ENCODE measurements around the gene OSBPL5. TPM values are rescaled to one million over a fixed set of nuclear protein-coding genes. Genes with fewer than 3 reads are reported as not detected.

OSBPL5 gene
- total and polyA plus RNA-seq, 2 of the 4 experiments (the other 2 are of a cell fraction) = 14.9 to 22.3 TPM

DNA sequence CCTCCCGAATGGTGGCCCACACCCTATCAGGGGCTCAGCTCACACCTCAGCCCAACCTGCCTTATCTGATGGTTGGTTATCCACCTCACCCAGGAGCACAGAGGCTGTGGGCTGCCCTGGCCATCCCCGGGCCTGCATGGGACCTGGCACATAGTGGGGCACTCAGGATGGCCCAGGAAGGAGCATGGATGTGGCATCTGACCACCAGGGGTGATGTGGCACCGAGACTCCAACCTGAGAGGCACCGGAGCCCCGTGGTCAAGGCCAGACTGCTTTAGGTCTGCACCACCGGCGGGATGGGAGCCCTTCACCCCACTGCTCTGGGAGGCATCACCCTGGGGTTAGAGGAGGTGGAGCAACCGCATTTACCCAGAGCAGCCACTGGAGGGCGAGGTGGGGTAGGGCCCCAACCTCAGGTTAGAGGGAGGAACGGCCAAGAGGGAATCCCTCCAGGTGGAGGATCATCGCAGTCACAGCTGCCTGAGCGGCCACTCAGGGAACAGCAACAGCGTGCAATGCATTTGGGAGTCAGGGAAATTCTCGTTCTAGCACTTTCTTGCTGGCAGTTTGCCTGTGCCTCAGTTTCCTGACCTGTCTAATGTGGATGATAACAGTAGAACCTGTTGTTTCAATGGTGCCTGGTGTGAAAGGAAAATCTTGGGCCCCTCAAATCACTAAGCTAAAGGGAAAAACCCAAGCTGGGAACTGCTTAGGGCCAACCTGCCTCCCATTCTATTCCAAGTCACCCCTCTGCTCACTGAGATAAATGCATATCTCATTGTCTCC lies 55.0 kb downstream of the OSBPL5 start:
- H3K14ac ChIP-seq (replicated peaks; ENCODE audit: low read depth, low read length) = no peak overlapping the region
- no peak overlapping the region for H3K23ac ChIP-seq (ENCODE audit: low read depth, low read length)
- H4K20me1 ChIP-seq (ENCODE audit: insufficient read depth, low read length) = no peaks in the 10 kb centered on the region; the same call in 1 of the 2 replicates
- no peak overlapping the region for H2BK120ac ChIP-seq (ENCODE audit: low read depth, low read length)
- no peak overlapping the region for H4K91ac ChIP-seq (ENCODE audit: insufficient read depth, low read depth, low read length)
- H3K27ac ChIP-seq (ENCODE audit: insufficient read depth, low read length) = no peak overlapping the region
- peaks cover 32% of the 10 kb centered on the region for H3K36me3 ChIP-seq (ENCODE audit: control insufficient read depth, insufficient read depth, low read length)
- 74% methylated on average over 4 of the region's 14 CpGs; no CpG with 5 or more reads in 1 of the 2 experiments for WGBS, 2 experiments (ENCODE audit: extremely low coverage in 2 of 2, insufficient read length in 1 of 2)
- H3K9me1 ChIP-seq (ENCODE audit: insufficient read depth, low read length) = peaks cover 3% of the 10 kb centered on the region; the same call in 1 of the 2 replicates
- ChIA-PET CTCF (interaction anchor here (0.6 to 1.5 kb wide), 2 partner anchors 8 to 12 kb away, joined by 3 read pairs; no protein-coding TSS in a partner anchor), POLR2A (ENCODE audit: unreplicated experiment) (no interaction called here)
- no peak overlapping the region for H3K9ac ChIP-seq (ENCODE audit: low read depth, low read length)
- H2BK5ac ChIP-seq (ENCODE audit: low read depth, low read length, poor library complexity, severe bottlenecking) = no peak overlapping the region
- H2AK9ac ChIP-seq (replicated peaks; ENCODE audit: low read depth, low read length, poor library complexity) = peak overlapping the region; percentile 5
- no peak overlapping the region for H3K4ac ChIP-seq (ENCODE audit: low read depth, low read length)
- H2AK5ac ChIP-seq (ENCODE audit: low read depth, low read length) = no peak overlapping the region
- no peak overlapping the region for H2AFZ ChIP-seq (replicated peaks; ENCODE audit: low read length, poor library complexity)
- no TSS peak for BruUV-seq (replicated peaks)
- no peak overlapping the region for H4K5ac ChIP-seq (ENCODE audit: low read depth, low read length)
- no peak overlapping the region for H2BK15ac ChIP-seq (ENCODE audit: low read depth, low read length)
- in situ Hi-C loops (cut with MboI; ENCODE audit: low sequenced_read_pairs) (no loop called here), dilution Hi-C loops (cut with HindIII; ENCODE audit: low sequenced_read_pairs, unreplicated experiment) (no loop called here), intact Hi-C loops (cut with micrococcal nuclease) (loop anchor here (1.0 kb wide), 1 partner anchor 107 kb away; no protein-coding TSS in a partner anchor)
- H3K9me3 ChIP-seq (ENCODE audit: control insufficient read depth, insufficient read depth, low read length) = no peaks in the 10 kb centered on the region
- H3K56ac ChIP-seq (ENCODE audit: extremely low read depth, insufficient read depth, low read length) = no peak overlapping the region
- H3K4me3 ChIP-seq (ENCODE audit: insufficient read depth, low read depth, low read length) = no peak overlapping the region
- H3K27me3 ChIP-seq (ENCODE audit: control insufficient read depth, insufficient read depth, low read length) = no peaks in the 10 kb centered on the region
- no peak overlapping the region for H3K18ac ChIP-seq (ENCODE audit: low read depth, low read length)
- ATAC-seq (ENCODE audit: low read depth) (peak; percentile 80), DNase-seq (no peak)
- H3K4me1 ChIP-seq (ENCODE audit: control insufficient read depth, insufficient read depth, low read length) = peaks cover 2% of the 10 kb centered on the region; the same call in 1 of the 2 replicates
- no peak overlapping the region for H3K4me2 ChIP-seq (ENCODE audit: low read depth, low read length)
- TF ChIP-seq BHLHE40 (IDR thresholded peaks at IDR 0.05; ENCODE audit: low read depth, low read length) = no peak
- TF ChIP-seq RAD21 (IDR thresholded peaks at IDR 0.05; ENCODE audit: low read length) = peak; percentile 67
- peak; percentile 62 for TF ChIP-seq SMC3 (IDR thresholded peaks at IDR 0.05; ENCODE audit: low read depth, low read length)
- no peak; the same call in 1 of the 2 replicates for TF ChIP-seq MAZ (IDR thresholded peaks at IDR 0.05; ENCODE audit: borderline replicate concordance, low read depth, low read length)
- TF ChIP-seq NFE2L2 (IDR thresholded peaks at IDR 0.05; ENCODE audit: low read depth, low read length) = no peak
- TF ChIP-seq, protein P1, sequence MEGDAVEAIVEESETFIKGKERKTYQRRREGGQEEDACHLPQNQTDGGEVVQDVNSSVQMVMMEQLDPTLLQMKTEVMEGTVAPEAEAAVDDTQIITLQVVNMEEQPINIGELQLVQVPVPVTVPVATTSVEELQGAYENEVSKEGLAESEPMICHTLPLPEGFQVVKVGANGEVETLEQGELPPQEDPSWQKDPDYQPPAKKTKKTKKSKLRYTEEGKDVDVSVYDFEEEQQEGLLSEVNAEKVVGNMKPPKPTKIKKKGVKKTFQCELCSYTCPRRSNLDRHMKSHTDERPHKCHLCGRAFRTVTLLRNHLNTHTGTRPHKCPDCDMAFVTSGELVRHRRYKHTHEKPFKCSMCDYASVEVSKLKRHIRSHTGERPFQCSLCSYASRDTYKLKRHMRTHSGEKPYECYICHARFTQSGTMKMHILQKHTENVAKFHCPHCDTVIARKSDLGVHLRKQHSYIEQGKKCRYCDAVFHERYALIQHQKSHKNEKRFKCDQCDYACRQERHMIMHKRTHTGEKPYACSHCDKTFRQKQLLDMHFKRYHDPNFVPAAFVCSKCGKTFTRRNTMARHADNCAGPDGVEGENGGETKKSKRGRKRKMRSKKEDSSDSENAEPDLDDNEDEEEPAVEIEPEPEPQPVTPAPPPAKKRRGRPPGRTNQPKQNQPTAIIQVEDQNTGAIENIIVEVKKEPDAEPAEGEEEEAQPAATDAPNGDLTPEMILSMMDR (conservative IDR thresholded peaks at IDR 0.05; ENCODE audit: low read depth, low read length) = peak; percentile 63
- H2BK20ac ChIP-seq (ENCODE audit: low read depth, low read length) = no peak overlapping the region
- peaks cover 0 to 6% of the 10 kb centered on the region in 2 experiments; a peak in 1 of 4 replicates for H3K79me1 ChIP-seq (ENCODE audit: low read depth in 1 of 2, low read length in 2 of 2)
- H4K8ac ChIP-seq (ENCODE audit: low read depth in 2 of 2, low read length in 2 of 2) = no peak overlapping the region

Measured in IMR-90 (cell line).